Measurements from ENCODE around the gene MAJIN.

MAJIN gene

GRCh38 chr11:64905516-64906313, 66.2 kb downstream of the MAJIN start:
- H3K9ac ChIP-seq (ENCODE audit: low read depth, low read length), result no peak overlapping the region
- no peaks in the 10 kb centered on the region for H3K9me3 ChIP-seq (ENCODE audit: insufficient read depth, low read length, severe bottlenecking)
- H3K36me3 ChIP-seq (ENCODE audit: insufficient read depth, low read length), result peaks cover 81% of the 10 kb centered on the region
- no peak overlapping the region for H3K4me3 ChIP-seq (ENCODE audit: low read depth in 1 of 2, low read length in 2 of 2)
- H3K4me2 ChIP-seq (ENCODE audit: insufficient read depth, low read length), result no peak overlapping the region
- no peaks in the 10 kb centered on the region for H3K4me1 ChIP-seq (ENCODE audit: insufficient read depth, low read length)
- no peak for DNase-seq
- H3K27me3 ChIP-seq (ENCODE audit: insufficient read depth, low read length, poor library complexity), result no peaks in the 10 kb centered on the region
- no peaks in the 10 kb centered on the region; the same call in 1 of the 2 replicates for H4K20me1 ChIP-seq (ENCODE audit: insufficient read depth, low read length)
- TF ChIP-seq EZH2 (IDR thresholded peaks at IDR 0.05; ENCODE audit: borderline replicate concordance, low read depth, low read length, severe bottlenecking) (no peak), CTCF (IDR thresholded peaks at IDR 0.05; ENCODE audit: borderline replicate concordance, extremely low read depth, low read length, poor library complexity, severe bottlenecking) (no peak)
- H2AFZ ChIP-seq (ENCODE audit: low read depth, low read length), result no peak overlapping the region
- H3K79me2 ChIP-seq (ENCODE audit: insufficient read depth, low read length), result no peaks in the 10 kb centered on the region
- no peak for ATAC-seq (ENCODE audit: insufficient read depth, low read depth)
- H3K27ac ChIP-seq (ENCODE audit: low read length), result no peak overlapping the region

GRCh38 chr11:64903291-64903833, 68.5 kb downstream of the MAJIN start:
- Histone ChIP-seq H3K79me2 (ENCODE audit: insufficient read depth, low read length) (no peaks in the 10 kb centered on the region), H3K4me1 (ENCODE audit: insufficient read depth, low read length) (no peaks in the 10 kb centered on the region), H3K36me3 (ENCODE audit: insufficient read depth, low read length) (peaks cover 72% of the 10 kb centered on the region), H3K9me3 (ENCODE audit: insufficient read depth, low read length, severe bottlenecking) (no peaks in the 10 kb centered on the region), H4K20me1 (ENCODE audit: insufficient read depth, low read length) (no peaks in the 10 kb centered on the region; the same call in 1 of the 2 replicates), H3K27ac (ENCODE audit: low read length) (no peak overlapping the region), H3K4me3 (ENCODE audit: low read depth in 1 of 2, low read length in 2 of 2) (no peak overlapping the region), H3K27me3 (ENCODE audit: insufficient read depth, low read length, poor library complexity) (no peaks in the 10 kb centered on the region), H3K9ac (ENCODE audit: low read depth, low read length) (no peak overlapping the region), H3K4me2 (ENCODE audit: insufficient read depth, low read length) (no peak overlapping the region), H2AFZ (ENCODE audit: low read depth, low read length) (no peak overlapping the region)
- ATAC-seq (ENCODE audit: insufficient read depth, low read depth) (no peak), DNase-seq (no peak)
- TF ChIP-seq CTCF (IDR thresholded peaks at IDR 0.05; ENCODE audit: borderline replicate concordance, extremely low read depth, low read length, poor library complexity, severe bottlenecking) (no peak), EZH2 (IDR thresholded peaks at IDR 0.05; ENCODE audit: borderline replicate concordance, low read depth, low read length, severe bottlenecking) (no peak)

- TF ChIP-seq CTCF (IDR thresholded peaks at IDR 0.05; ENCODE audit: borderline replicate concordance, extremely low read depth, low read length, poor library complexity, severe bottlenecking) (no peak), EZH2 (IDR thresholded peaks at IDR 0.05; ENCODE audit: borderline replicate concordance, low read depth, low read length, severe bottlenecking) (no peak)
- Histone ChIP-seq H3K9me3 (ENCODE audit: insufficient read depth, low read length, severe bottlenecking) (no peaks in the 10 kb centered on the region), H3K27ac (ENCODE audit: low read length) (no peak overlapping the region), H3K36me3 (ENCODE audit: insufficient read depth, low read length) (peaks cover 73% of the 10 kb centered on the region), H3K27me3 (ENCODE audit: insufficient read depth, low read length, poor library complexity) (no peaks in the 10 kb centered on the region), H3K4me2 (ENCODE audit: insufficient read depth, low read length) (no peak overlapping the region), H2AFZ (ENCODE audit: low read depth, low read length) (no peak overlapping the region), H3K79me2 (ENCODE audit: insufficient read depth, low read length) (no peaks in the 10 kb centered on the region), H3K9ac (ENCODE audit: low read depth, low read length) (no peak overlapping the region), H3K4me3 (ENCODE audit: low read depth in 1 of 2, low read length in 2 of 2) (no peak overlapping the region), H3K4me1 (ENCODE audit: insufficient read depth, low read length) (no peaks in the 10 kb centered on the region), H4K20me1 (ENCODE audit: insufficient read depth, low read length) (no peaks in the 10 kb centered on the region; the same call in 1 of the 2 replicates)
- no peak for ATAC-seq (ENCODE audit: insufficient read depth, low read depth)
- DNase-seq, result no peak
Measured at GRCh38 chr11:64902102-64902900, 69.6 kb downstream of the MAJIN start.

Data from DND-41 (cell line).